K562 (cell line): ENCODE data around the gene HMOX2. TPM values are rescaled to one million over a fixed set of nuclear protein-coding genes. Genes with fewer than 3 reads are reported as not detected.

Source experiments
- C11orf30 ChIP-seq: fragments of 450-650 bp; IDR thresholded peaks from 2 replicates; pipeline ENCODE4 v1.6.1; 2016; ENCODE audit warnings: low read depth, mild to moderate bottlenecking
- CCAR2 ChIP-seq: fragments of 200-400 bp; formaldehyde crosslinking; IDR thresholded peaks from 2 replicates; pipeline ENCODE4 v1.6.1; 2017; ENCODE audit warnings: mild to moderate bottlenecking, low read depth, low read length
- CEBPB ChIP-seq: fragments of 450-650 bp; IDR thresholded peaks from 2 replicates; pipeline ENCODE4 v1.6.1; 2016; ENCODE audit warnings: missing genetic modification characterization, missing compliant biosample characterization
- COPS2 ChIP-seq: fragments of 450-650 bp; conservative IDR thresholded peaks from 2 replicates; pipeline ENCODE4 v1.6.1; 2016; ENCODE audit warnings: mild to moderate bottlenecking, moderate library complexity
- DPF2 ChIP-seq: fragments of 450-650 bp; IDR thresholded peaks from 2 replicates; pipeline ENCODE4 v1.6.1; 2016
- EP400 ChIP-seq: fragments of 450-650 bp; IDR thresholded peaks from 2 replicates; pipeline ENCODE4 v1.6.1; 2017; ENCODE audit warnings: antibody characterized with exemption, mild to moderate bottlenecking, moderate library complexity
- FIP1L1 ChIP-seq: fragments of 200-400 bp; formaldehyde crosslinking; IDR thresholded peaks from 2 replicates; pipeline ENCODE4 v1.6.1; 2018; ENCODE audit warnings: mild to moderate bottlenecking, low read depth, low read length; ENCODE audit not compliant: poor library complexity, severe bottlenecking
- HMGN3 ChIP-seq: IDR thresholded peaks from 2 replicates; pipeline ENCODE4 v1.6.1; 2011; ENCODE audit warnings: borderline replicate concordance, low read depth, mild to moderate bottlenecking, mixed read lengths, low read length; ENCODE audit not compliant: insufficient read length; ENCODE audit errors: extremely low read depth
- HNRNPLL ChIP-seq: fragments of 200-400 bp; formaldehyde crosslinking; IDR thresholded peaks from 2 replicates; pipeline ENCODE4 v1.6.1; 2017; ENCODE audit warnings: low read length, low read depth, mild to moderate bottlenecking; ENCODE audit not compliant: poor library complexity, severe bottlenecking
- KAT8 ChIP-seq: fragments of 450-650 bp; IDR thresholded peaks from 2 replicates; pipeline ENCODE4 v1.6.1; 2016; ENCODE audit warnings: low read depth, mild to moderate bottlenecking
- MBD2 ChIP-seq: sonication (generic); IDR thresholded peaks from 2 replicates; pipeline ENCODE4 v1.6.1; 2016; ENCODE audit warnings: low read depth, borderline replicate concordance
- MCM3 ChIP-seq: fragments of 450-650 bp; IDR thresholded peaks from 2 replicates; pipeline ENCODE4 v1.6.1; 2016
- RBM39 ChIP-seq: fragments of 200-400 bp; formaldehyde crosslinking; optimal IDR thresholded peaks from 2 replicates; pipeline ENCODE3; 2018; ENCODE audit warnings: low read depth, low read length
- SMARCA4 ChIP-seq: fragments of 450-650 bp; IDR thresholded peaks from 2 replicates; pipeline ENCODE4 v1.6.1; 2016
- TRIM24 ChIP-seq, 2 experiments: fragments of 450-650 bp; IDR thresholded peaks; 2 replicates each; pipeline ENCODE4 v1.6.1; 2016
- TRIM28 ChIP-seq: fragments of 450-650 bp; IDR thresholded peaks from 2 replicates; pipeline ENCODE4 v1.6.1; 2017
- ZKSCAN8 ChIP-seq: fragments of 200-800 bp; sonication (Bioruptor generic); IDR thresholded peaks from 2 replicates; pipeline ENCODE4 v1.6.1; 2016; ENCODE audit warnings: missing genetic modification characterization, missing compliant biosample characterization
- ZNF175 ChIP-seq: fragments of 200-800 bp; sonication (Bioruptor generic); IDR thresholded peaks from 2 replicates; pipeline ENCODE4 v1.6.1; 2016; ENCODE audit warnings: low read depth, mild to moderate bottlenecking, missing genetic modification characterization, missing compliant biosample characterization
- polyA plus RNA-seq, 8 experiments: library from polyadenylated mRNA; depleted of rRNA in 4 of 8; stranded (reverse) in 5 of 8; unstranded in 3 of 8; fragments of >200 nt; fragmentation: Nextera tagmentation in 2 of 8; fragmentation: Illumina TruSeq in 1 of 8; extraction: Ambion mirVana in 2 of 8; extraction: Trizol in 1 of 8; gene quantifications; 2 replicates each; pipeline versions ENCODE4 v1.2.1 to v1.2.3, GENCODE V29; 2011 to 2014; ENCODE audit warnings: inconsistent platforms in 1 of 8, missing spikeins in 1 of 8
- total RNA-seq, 7 experiments: library from RNA; depleted of rRNA in 6 of 7; stranded (reverse); fragments of >200 nt in 6 of 7; fragmentation: Illumina TruSeq in 2 of 7; extraction: Trizol in 2 of 7; gene quantifications; 2 replicates each; pipeline versions ENCODE4 v1.2.1 to v1.2.3, GENCODE V29; 2011 to 2021; ENCODE audit warnings: low replicate concordance in 1 of 7
- TF ChIP-seq, protein P1 (sequence below): fragments of 250-450 bp; sonication (Bioruptor Pico); IDR thresholded peaks from 2 replicates; pipeline ENCODE4 v1.5.0; 2020; ENCODE audit warnings: mild to moderate bottlenecking, borderline replicate concordance
- TF ChIP-seq, protein P2 (sequence below): sonication (generic); formaldehyde crosslinking; IDR thresholded peaks from 2 replicates; pipeline ENCODE4 v1.4.0; 2020; ENCODE audit warnings: mild to moderate bottlenecking, missing genetic modification reagents
- TF ChIP-seq, protein P3 (sequence below): sonication (generic); formaldehyde crosslinking; IDR thresholded peaks from 2 replicates; pipeline ENCODE4 v1.8.0; 2023; ENCODE audit warnings: mild to moderate bottlenecking, missing genetic modification reagents
- TF ChIP-seq, protein P4 (sequence below), 2 experiments: IDR thresholded peaks in 1 of 2; conservative IDR thresholded peaks in 1 of 2; 2 replicates each; pipeline ENCODE4 v1.6.1; 2016; ENCODE audit warnings: low read depth in 2 of 2, mild to moderate bottlenecking in 1 of 2, missing compliant biosample characterization in 1 of 2, missing genetic modification characterization in 1 of 2, moderate library complexity in 1 of 2

HMOX2 gene
- total and polyA plus RNA-seq, 9 of the 15 experiments (the other 6 are each of a cell fraction or from before 2014, with no cell fraction given) = 26.8 to 87.4 (median 57.4) TPM

DNA sequence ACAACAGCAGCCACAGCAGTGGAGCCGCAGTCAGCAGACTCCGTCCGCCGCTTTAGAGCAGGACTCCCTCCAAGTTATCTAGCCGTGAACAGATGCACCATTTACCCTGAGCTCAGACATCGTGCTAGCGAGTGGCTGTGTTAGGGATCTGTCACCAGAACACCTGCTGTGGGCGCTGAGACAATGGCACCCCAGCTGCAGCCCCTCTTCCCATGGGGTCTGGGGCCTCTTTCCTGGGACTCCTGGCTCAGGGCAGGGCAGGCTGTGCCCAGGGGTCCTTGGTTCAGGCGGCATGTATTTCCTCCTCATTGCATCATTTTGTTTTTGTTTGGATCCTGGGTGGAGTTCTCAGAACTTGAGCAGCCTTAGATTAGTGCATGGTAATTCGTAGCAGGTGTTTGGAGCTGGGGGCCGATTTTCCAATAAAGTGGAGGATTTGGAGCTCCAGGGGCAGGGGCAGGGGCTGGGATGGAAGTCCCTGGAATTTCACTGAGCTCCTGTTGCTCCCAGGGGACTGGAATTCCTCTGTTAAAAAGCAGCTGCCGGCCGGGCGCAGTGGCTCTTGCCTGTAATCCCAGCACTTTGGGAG lies 25.2 kb upstream of the HMOX2 start (continued):
- TF ChIP-seq, protein P1, sequence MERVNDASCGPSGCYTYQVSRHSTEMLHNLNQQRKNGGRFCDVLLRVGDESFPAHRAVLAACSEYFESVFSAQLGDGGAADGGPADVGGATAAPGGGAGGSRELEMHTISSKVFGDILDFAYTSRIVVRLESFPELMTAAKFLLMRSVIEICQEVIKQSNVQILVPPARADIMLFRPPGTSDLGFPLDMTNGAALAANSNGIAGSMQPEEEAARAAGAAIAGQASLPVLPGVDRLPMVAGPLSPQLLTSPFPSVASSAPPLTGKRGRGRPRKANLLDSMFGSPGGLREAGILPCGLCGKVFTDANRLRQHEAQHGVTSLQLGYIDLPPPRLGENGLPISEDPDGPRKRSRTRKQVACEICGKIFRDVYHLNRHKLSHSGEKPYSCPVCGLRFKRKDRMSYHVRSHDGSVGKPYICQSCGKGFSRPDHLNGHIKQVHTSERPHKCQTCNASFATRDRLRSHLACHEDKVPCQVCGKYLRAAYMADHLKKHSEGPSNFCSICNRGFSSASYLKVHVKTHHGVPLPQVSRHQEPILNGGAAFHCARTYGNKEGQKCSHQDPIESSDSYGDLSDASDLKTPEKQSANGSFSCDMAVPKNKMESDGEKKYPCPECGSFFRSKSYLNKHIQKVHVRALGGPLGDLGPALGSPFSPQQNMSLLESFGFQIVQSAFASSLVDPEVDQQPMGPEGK = 0 out of 2 replicates have a peak, but pooled peaks have one; percentile 72
- TF ChIP-seq SMARCA4 (peak; percentile 44; the same call in 1 of the 2 replicates), COPS2 (no peak), CCAR2 (no peak), TRIM28 (no peak), HMGN3 (no peak), CEBPB (tag) (0 out of 2 replicates have a peak, but pooled peaks have one; percentile 30), MCM3 (no peak), DPF2 (no peak), HNRNPLL (no peak), TRIM24 (IDR thresholded peaks at IDR 0.05) (peak in 1 of 2 experiments; percentile 29; a peak in 1 of 4 replicates), C11orf30 (no peak), KAT8 (no peak), RBM39 (no peak), ZNF175 (CRISPR knock-in tag) (peak; percentile 97), MBD2 (no peak), FIP1L1 (no peak), ZKSCAN8 (CRISPR knock-in tag) (peak; percentile 43; the same call in 1 of the 2 replicates), EP400 (peak; percentile 31; the same call in 1 of the 2 replicates)
- TF ChIP-seq, protein P2, sequence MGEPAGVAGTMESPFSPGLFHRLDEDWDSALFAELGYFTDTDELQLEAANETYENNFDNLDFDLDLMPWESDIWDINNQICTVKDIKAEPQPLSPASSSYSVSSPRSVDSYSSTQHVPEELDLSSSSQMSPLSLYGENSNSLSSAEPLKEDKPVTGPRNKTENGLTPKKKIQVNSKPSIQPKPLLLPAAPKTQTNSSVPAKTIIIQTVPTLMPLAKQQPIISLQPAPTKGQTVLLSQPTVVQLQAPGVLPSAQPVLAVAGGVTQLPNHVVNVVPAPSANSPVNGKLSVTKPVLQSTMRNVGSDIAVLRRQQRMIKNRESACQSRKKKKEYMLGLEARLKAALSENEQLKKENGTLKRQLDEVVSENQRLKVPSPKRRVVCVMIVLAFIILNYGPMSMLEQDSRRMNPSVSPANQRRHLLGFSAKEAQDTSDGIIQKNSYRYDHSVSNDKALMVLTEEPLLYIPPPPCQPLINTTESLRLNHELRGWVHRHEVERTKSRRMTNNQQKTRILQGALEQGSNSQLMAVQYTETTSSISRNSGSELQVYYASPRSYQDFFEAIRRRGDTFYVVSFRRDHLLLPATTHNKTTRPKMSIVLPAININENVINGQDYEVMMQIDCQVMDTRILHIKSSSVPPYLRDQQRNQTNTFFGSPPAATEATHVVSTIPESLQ (CRISPR knock-in tag) = no peak
- TF ChIP-seq, protein P3, sequence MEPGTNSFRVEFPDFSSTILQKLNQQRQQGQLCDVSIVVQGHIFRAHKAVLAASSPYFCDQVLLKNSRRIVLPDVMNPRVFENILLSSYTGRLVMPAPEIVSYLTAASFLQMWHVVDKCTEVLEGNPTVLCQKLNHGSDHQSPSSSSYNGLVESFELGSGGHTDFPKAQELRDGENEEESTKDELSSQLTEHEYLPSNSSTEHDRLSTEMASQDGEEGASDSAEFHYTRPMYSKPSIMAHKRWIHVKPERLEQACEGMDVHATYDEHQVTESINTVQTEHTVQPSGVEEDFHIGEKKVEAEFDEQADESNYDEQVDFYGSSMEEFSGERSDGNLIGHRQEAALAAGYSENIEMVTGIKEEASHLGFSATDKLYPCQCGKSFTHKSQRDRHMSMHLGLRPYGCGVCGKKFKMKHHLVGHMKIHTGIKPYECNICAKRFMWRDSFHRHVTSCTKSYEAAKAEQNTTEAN (CRISPR knock-in tag) = no peak
- TF ChIP-seq, protein P4, sequence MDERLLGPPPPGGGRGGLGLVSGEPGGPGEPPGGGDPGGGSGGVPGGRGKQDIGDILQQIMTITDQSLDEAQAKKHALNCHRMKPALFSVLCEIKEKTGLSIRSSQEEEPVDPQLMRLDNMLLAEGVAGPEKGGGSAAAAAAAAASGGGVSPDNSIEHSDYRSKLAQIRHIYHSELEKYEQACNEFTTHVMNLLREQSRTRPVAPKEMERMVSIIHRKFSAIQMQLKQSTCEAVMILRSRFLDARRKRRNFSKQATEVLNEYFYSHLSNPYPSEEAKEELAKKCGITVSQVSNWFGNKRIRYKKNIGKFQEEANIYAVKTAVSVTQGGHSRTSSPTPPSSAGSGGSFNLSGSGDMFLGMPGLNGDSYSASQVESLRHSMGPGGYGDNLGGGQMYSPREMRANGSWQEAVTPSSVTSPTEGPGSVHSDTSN (CRISPR knock-in tag; IDR thresholded peaks at IDR 0.05; ENCODE audit: low read depth) = no peak
- TF ChIP-seq, protein P4 (tag; conservative IDR thresholded peaks at IDR 0.05; ENCODE audit: low read depth) = no peak
